K562 (cell line): ENCODE measurements around the gene TUBB6. TPM values are rescaled to one million over a fixed set of nuclear protein-coding genes. Genes with fewer than 3 reads are reported as not detected.

Experiments
- ATAC-seq: fragments of 200-7000 bp; cut with Tn5 transposase; 3 replicates; pipeline ENCODE4 v1.9.1; 2020; ENCODE audit warnings: moderate library complexity
- BruUV-seq: library from RNA; stranded (reverse); fragments of 400-500 nt; replicated peaks from 2 replicates; lab custom pipeline; 2021; lab: Mats Ljungman, UMichigan
- CTCF ChIA-PET: fragments of 300-600 bp; formaldehyde crosslinking; extraction: SDS; loops from one replicate; lab custom pipeline; 2021; ENCODE audit warnings: low intra/inter-chr PET ratio; lab: Yijun Ruan, JAX
- POLR2A ChIA-PET: fragments of 300-600, 350-650 bp; sonication (Branson Sonifier 250); formaldehyde crosslinking; extraction: SDS; loops from one replicate; lab custom pipeline; 2021; ENCODE audit warnings: antibody characterized with exemption, inconsistent platforms; lab: Yijun Ruan, JAX
- DNase-seq, 4 experiments: peaks; one replicate each; pipeline versions ENCODE4 v3.0.0 to v3.0.0-alpha.2; 2011 to 2018; ENCODE audit warnings: low spot score in 3 of 4, mixed read lengths in 3 of 4; ENCODE audit errors: extremely low read depth in 1 of 4
- FAIRE-seq: peaks from 2 replicates; lab custom pipeline; 2011; peaks lifted over from hg19 to GRCh38; lab: Jason Lieb, UNC
- H2AFZ ChIP-seq: 2 replicates; pipeline ENCODE4 v1.6.0; 2011; ENCODE audit warnings: low read depth, low read length, control low read depth, inconsistent platforms
- H3K27ac ChIP-seq: fragments of 200-600 bp; 3 replicates; pipeline ENCODE4 v1.8.0; 2011; ENCODE audit warnings: low read depth, mild to moderate bottlenecking, control low read depth, inconsistent platforms, low read length, moderate library complexity, mixed read lengths; ENCODE audit errors: extremely low read depth
- H3K27me3 ChIP-seq, 2 experiments: fragments of 300-600 bp in 1 of 2; 2 replicates in 1 of 2; 3 replicates in 1 of 2; pipeline versions ENCODE4 v1.6.0 to v1.8.0; 2011; ENCODE audit warnings: inconsistent platforms in 2 of 2, low read length in 2 of 2, mild to moderate bottlenecking in 1 of 2, mixed read lengths in 1 of 2, moderate library complexity in 1 of 2; ENCODE audit not compliant: control insufficient read depth in 2 of 2, insufficient read depth in 2 of 2
- H3K36me3 ChIP-seq: fragments of 300-600 bp; 3 replicates; pipeline ENCODE4 v1.8.0; 2011; ENCODE audit warnings: mild to moderate bottlenecking, low read length, inconsistent platforms; ENCODE audit not compliant: control insufficient read depth, insufficient read depth
- H3K4me1 ChIP-seq, 2 experiments: fragments of 200-600 bp in 1 of 2; replicated peaks in 1 of 2; 2 replicates in 1 of 2; 3 replicates in 1 of 2; pipeline versions ENCODE4 v1.5.1 to v1.8.0; 2011; ENCODE audit warnings: inconsistent platforms in 2 of 2, low read length in 2 of 2, mild to moderate bottlenecking in 1 of 2, mixed read lengths in 1 of 2, moderate library complexity in 1 of 2; ENCODE audit not compliant: control insufficient read depth in 2 of 2, insufficient read depth in 2 of 2
- H3K4me2 ChIP-seq: 2 replicates; pipeline ENCODE4 v1.6.1; 2011; ENCODE audit warnings: low read length, control low read depth, inconsistent platforms, mixed read lengths; ENCODE audit not compliant: insufficient read depth
- H3K4me3 ChIP-seq: fragments of 200-600 bp; sonication (generic), shearing (Covaris generic); 2 replicates; pipeline ENCODE4 v1.5.1; 2016; ENCODE audit warnings: control low read depth, inconsistent platforms
- H3K79me2 ChIP-seq: fragments of 200-600 bp; 3 replicates; pipeline ENCODE4 v1.8.0; 2011; ENCODE audit warnings: low read length, inconsistent platforms; ENCODE audit not compliant: control insufficient read depth, insufficient read depth
- H3K9ac ChIP-seq, 2 experiments: 2 replicates each; pipeline versions ENCODE4 v1.6.0 to v1.6.1; 2011; ENCODE audit warnings: low read depth in 2 of 2, low read length in 2 of 2, control low read depth in 1 of 2, inconsistent platforms in 1 of 2, mild to moderate bottlenecking in 1 of 2, mixed read lengths in 1 of 2; ENCODE audit not compliant: insufficient read depth in 1 of 2
- H3K9me1 ChIP-seq: one replicate; pipeline ENCODE4 v1.6.0; 2011; ENCODE audit warnings: inconsistent platforms, mild to moderate bottlenecking, low read length, moderate library complexity; ENCODE audit not compliant: control insufficient read depth, insufficient read depth
- H3K9me3 ChIP-seq: replicated peaks from 2 replicates; pipeline ENCODE4 v1.5.1; 2011; ENCODE audit warnings: low read depth, low read length, inconsistent platforms; ENCODE audit not compliant: control insufficient read depth, insufficient read depth
- H4K20me1 ChIP-seq: replicated peaks from 2 replicates; pipeline ENCODE4 v1.6.1; 2011; ENCODE audit warnings: low read length, inconsistent platforms, mixed read lengths; ENCODE audit not compliant: control insufficient read depth, insufficient read depth
- CEBPZ ChIP-seq: fragments of 150-350 bp; IDR thresholded peaks from 2 replicates; pipeline ENCODE4 v1.6.1; 2014; ENCODE audit warnings: low read depth, mild to moderate bottlenecking, low read length, borderline replicate concordance
- CLOCK ChIP-seq: fragments of 250-450 bp; sonication (Bioruptor Pico); IDR thresholded peaks from 2 replicates; pipeline ENCODE4 v1.4.0; 2020; ENCODE audit warnings: mild to moderate bottlenecking, moderate library complexity, borderline replicate concordance
- FOXP1 ChIP-seq: sonication (generic); formaldehyde crosslinking; IDR thresholded peaks from 2 replicates; pipeline ENCODE4 v1.8.0; 2022; ENCODE audit warnings: mild to moderate bottlenecking, missing genetic modification reagents
- ILK ChIP-seq: fragments of 450-650 bp; IDR thresholded peaks from 2 replicates; pipeline ENCODE4 v1.6.1; 2016; ENCODE audit warnings: missing genetic modification characterization, low read depth, mild to moderate bottlenecking, missing compliant biosample characterization, moderate library complexity, borderline replicate concordance
- MCM3 ChIP-seq: fragments of 450-650 bp; IDR thresholded peaks from 2 replicates; pipeline ENCODE4 v1.6.1; 2016
- NBN ChIP-seq: fragments of 450-650 bp; IDR thresholded peaks from 2 replicates; pipeline ENCODE4 v1.6.1; 2016; ENCODE audit warnings: low read depth, mild to moderate bottlenecking
- TFAM ChIP-seq: fragments of 250-450 bp; sonication (Bioruptor Pico); conservative IDR thresholded peaks from 2 replicates; pipeline ENCODE4 v1.5.0; 2021; ENCODE audit warnings: mild to moderate bottlenecking, moderate library complexity
- ZNF354B ChIP-seq: fragments of 250-450 bp; sonication (Bioruptor Pico); IDR thresholded peaks from 2 replicates; pipeline ENCODE4 v1.4.0; 2020
- WGBS: fragments of 100-300 bp; shearing (Covaris generic); methylation state at CpG from one replicate; pipeline ENCODE4 v1.1.6; 2016; ENCODE audit warnings: low coverage, mixed read lengths; ENCODE audit not compliant: insufficient coverage; ENCODE audit errors: missing lambda C conversion rate; 5-methylcytosine and 5-hydroxymethylcytosine counted together
- in situ Hi-C: fragments of 300-500 bp; cut with MboI; formaldehyde crosslinking; loops from 4 replicates; pipeline ENCODE4 v1.15.0; 2018; ENCODE audit warnings: inconsistent platforms, mixed read lengths
- intact Hi-C: fragments of 100-400 bp; cut with micrococcal nuclease; formaldehyde crosslinking; loops from 2 replicates; pipeline ENCODE4 v1.14.2; 2022
- polyA plus RNA-seq, 8 experiments: library from polyadenylated mRNA; depleted of rRNA in 4 of 8; stranded (reverse) in 5 of 8; unstranded in 3 of 8; fragments of >200 nt; fragmentation: Nextera tagmentation in 2 of 8; fragmentation: Illumina TruSeq in 1 of 8; extraction: Ambion mirVana in 2 of 8; extraction: Trizol in 1 of 8; gene quantifications; 2 replicates each; pipeline versions ENCODE4 v1.2.1 to v1.2.3, GENCODE V29; 2011 to 2014; ENCODE audit warnings: inconsistent platforms in 1 of 8, missing spikeins in 1 of 8
- total RNA-seq, 7 experiments: library from RNA; depleted of rRNA in 6 of 7; stranded (reverse); fragments of >200 nt in 6 of 7; fragmentation: Illumina TruSeq in 2 of 7; extraction: Trizol in 2 of 7; gene quantifications; 2 replicates each; pipeline versions ENCODE4 v1.2.1 to v1.2.3, GENCODE V29; 2011 to 2021; ENCODE audit warnings: low replicate concordance in 1 of 7
- TF ChIP-seq, protein P1 (sequence below): fragments of 250-450 bp; sonication (Bioruptor Pico); IDR thresholded peaks from 2 replicates; pipeline ENCODE4 v1.8.0; 2022; ENCODE audit warnings: moderate library complexity, mild to moderate bottlenecking, inconsistent platforms

TUBB6 gene
- total and polyA plus RNA-seq, 9 of the 15 experiments (the other 6 are each of a cell fraction or from before 2014, with no cell fraction given) = 43.9 to 404 (median 81.1) TPM

DNA sequence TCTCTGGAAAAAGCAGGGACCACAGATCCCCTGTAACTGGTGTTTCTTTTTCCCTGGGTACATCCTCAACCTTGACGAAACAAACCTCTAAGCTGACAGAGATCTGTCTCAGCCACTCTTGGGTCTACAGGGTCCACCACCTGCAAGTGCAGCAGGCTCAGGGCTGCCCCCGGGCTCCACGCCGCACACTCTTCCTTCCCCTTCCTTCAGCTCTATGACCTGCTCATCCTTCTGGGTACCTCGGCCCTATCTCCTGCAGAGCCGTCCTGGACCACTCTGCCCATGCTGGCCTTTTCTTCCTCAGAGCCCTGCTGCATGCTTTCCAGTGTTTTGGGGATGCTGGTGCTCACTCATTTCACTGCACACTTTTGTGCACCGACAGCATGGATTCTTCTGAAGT, 27.5 kb downstream of the TUBB6 start:
- no peaks in the 10 kb centered on the region for H3K27me3 ChIP-seq
- ATAC-seq (no peak), FAIRE-seq (no peak), DNase-seq (no peak)
- no TSS peak for BruUV-seq
- H3K9me3 ChIP-seq = no peaks in the 10 kb centered on the region
- H3K4me3 ChIP-seq = no peak overlapping the region
- H3K79me2 ChIP-seq = no peaks in the 10 kb centered on the region; the same call in 2 of the 3 replicates
- ChIA-PET CTCF (no interaction called here), POLR2A (interaction anchor here (0.6 to 1.7 kb wide), 3 partner anchors 11 to 17 kb away, joined by 3 to 10 read pairs (median 4); no protein-coding TSS in a partner anchor)
- H3K4me1 ChIP-seq = no peaks in the 10 kb centered on the region; a peak in 1 of 5 replicates
- intact Hi-C loops (no loop called here), in situ Hi-C loops (no loop called here)
- H2AFZ ChIP-seq = no peak overlapping the region
- TF ChIP-seq ILK = no peak
- TF ChIP-seq CLOCK = no peak
- no peak for TF ChIP-seq CEBPZ
- TF ChIP-seq NBN = no peak
- TF ChIP-seq TFAM (CRISPR knock-in tag) = no peak
- no peak for TF ChIP-seq ZNF354B
- TF ChIP-seq, protein P1, sequence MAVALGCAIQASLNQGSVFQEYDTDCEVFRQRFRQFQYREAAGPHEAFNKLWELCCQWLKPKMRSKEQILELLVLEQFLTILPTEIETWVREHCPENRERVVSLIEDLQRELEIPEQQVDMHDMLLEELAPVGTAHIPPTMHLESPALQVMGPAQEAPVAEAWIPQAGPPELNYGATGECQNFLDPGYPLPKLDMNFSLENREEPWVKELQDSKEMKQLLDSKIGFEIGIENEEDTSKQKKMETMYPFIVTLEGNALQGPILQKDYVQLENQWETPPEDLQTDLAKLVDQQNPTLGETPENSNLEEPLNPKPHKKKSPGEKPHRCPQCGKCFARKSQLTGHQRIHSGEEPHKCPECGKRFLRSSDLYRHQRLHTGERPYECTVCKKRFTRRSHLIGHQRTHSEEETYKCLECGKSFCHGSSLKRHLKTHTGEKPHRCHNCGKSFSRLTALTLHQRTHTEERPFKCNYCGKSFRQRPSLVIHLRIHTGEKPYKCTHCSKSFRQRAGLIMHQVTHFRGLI (CRISPR knock-in tag) = no peak
- no peak for TF ChIP-seq FOXP1 (CRISPR knock-in tag)
- TF ChIP-seq MCM3 = no peak
- H3K4me2 ChIP-seq = no peak overlapping the region
- H3K27ac ChIP-seq = no peak overlapping the region
- H3K9ac ChIP-seq = no peak overlapping the region
- WGBS = 81% methylated on average over 4 of the region's 7 CpGs
- peaks cover 4% of the 10 kb centered on the region; the same call in 1 of the 2 replicates for H4K20me1 ChIP-seq
- peaks cover 72% of the 10 kb centered on the region for H3K36me3 ChIP-seq
- no peaks in the 10 kb centered on the region for H3K9me1 ChIP-seq
